ENCODE data around the gene ZNF165.
A peak's percentile ranks its signal among the peaks of the same experiment; 100 is the strongest.
"Not testable (repeated sequence)": the region's sequence is repeated elsewhere in the genome, so short reads cannot be mapped to it uniquely, and the experiment has no call there.

ZNF165 gene

DNA sequence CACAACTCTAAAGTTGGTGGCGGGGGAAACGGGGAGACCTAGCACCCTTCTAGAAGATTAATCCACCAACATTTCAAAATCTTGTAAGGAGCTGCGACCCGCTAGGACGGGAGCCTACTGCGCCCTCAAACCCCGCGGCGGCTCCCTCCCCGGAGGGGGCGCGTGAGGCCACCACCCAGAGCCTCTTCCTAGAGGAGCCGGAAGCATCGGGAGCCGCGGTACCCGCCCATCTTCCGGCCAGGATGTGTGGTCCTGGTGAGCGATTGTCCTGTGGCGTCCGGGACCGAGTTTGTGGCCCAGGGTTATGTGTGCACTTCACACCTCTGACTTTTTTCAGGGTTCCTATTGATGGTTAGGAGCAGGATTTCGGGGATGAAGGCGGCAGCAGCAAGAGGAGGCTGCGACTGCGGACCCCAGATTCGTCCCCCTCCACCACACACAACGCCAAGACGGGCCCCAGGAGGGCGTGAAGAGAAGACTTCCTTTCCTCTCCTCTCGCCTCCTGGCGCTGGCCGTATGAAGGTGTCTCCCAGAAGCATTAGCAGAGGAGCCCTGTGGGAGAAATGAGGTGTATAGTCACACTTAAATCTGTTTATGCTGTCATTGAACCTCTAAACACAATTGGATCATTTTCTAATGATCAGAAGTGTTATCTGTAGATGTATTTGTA, 10.7 kb downstream of the ZNF165 start:
- H3K9me3 ChIP-seq (ENCODE audit: control insufficient read depth, low read length) = peaks cover 41% of the 10 kb centered on the region
- DNase-seq (ENCODE audit: low read depth) = peak; percentile 5
- no peaks in the 10 kb centered on the region for H3K4me1 ChIP-seq (ENCODE audit: control insufficient read depth, insufficient read depth, low read length)
- H3K36me3 ChIP-seq (ENCODE audit: control insufficient read depth, insufficient read depth, low read length, severe bottlenecking) = peaks cover 4% of the 10 kb centered on the region
- H3K4me3 ChIP-seq (ENCODE audit: low read length) = peak overlapping the region; percentile 75
- no peaks in the 10 kb centered on the region for H3K27me3 ChIP-seq (replicated peaks; ENCODE audit: control insufficient read depth, insufficient read depth, low read length)
- peak overlapping the region; percentile 38 for H3K9ac ChIP-seq (ENCODE audit: low read length)

DNA sequence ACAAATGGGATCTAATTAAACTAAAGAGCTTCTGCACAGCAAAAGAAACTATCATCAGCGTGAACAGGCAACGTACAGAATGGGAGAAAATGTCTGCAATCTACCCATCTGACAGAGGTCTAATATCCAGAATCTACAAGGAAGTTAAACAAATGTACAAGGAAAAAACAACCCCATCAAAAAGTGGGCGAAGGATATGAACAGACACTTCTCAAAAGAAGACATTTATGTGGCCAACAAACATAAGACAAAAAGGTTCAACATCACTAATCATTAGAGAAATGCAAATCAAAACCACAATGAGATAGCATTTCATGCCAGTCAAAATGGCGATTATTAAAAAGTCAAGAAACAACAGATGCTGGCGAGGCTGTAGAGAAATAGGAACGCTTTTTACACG, 21.9 kb downstream of the ZNF165 start:
- H3K9ac ChIP-seq (ENCODE audit: low read length) = not testable (repeated sequence)

DNA sequence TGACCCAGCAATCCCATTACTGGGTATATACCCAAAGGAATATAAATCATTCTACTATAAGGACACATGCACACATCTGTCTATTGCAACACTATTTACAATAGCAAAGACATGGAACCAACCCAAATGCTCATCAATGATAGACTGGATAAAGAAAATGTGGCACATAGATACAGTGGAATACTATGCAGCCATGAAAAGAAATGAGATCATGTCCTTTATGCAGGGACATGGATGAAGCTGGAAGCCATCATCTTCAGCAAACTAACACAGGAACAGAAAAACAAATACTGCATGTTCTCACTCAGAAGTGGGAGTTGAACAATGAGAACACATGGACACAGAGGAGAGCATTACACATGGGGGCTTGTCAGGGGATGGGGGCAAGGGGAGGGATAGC, 22.3 kb downstream of the ZNF165 start:
- H3K4me1 ChIP-seq (ENCODE audit: control insufficient read depth, insufficient read depth, low read length); H3K9me3 ChIP-seq (ENCODE audit: control insufficient read depth, low read length); H3K36me3 ChIP-seq (ENCODE audit: control insufficient read depth, insufficient read depth, low read length, severe bottlenecking); H3K9ac ChIP-seq (ENCODE audit: low read length); H3K27me3 ChIP-seq (replicated peaks; ENCODE audit: control insufficient read depth, insufficient read depth, low read length); H3K4me3 ChIP-seq (ENCODE audit: low read length); DNase-seq (ENCODE audit: low read depth): not testable (repeated sequence)

More for the DNA sequence above, 21.9 kb downstream of the ZNF165 start:
- not testable (repeated sequence) for H3K27me3 ChIP-seq (replicated peaks; ENCODE audit: control insufficient read depth, insufficient read depth, low read length); DNase-seq (ENCODE audit: low read depth); H3K36me3 ChIP-seq (ENCODE audit: control insufficient read depth, insufficient read depth, low read length, severe bottlenecking); H3K4me1 ChIP-seq (ENCODE audit: control insufficient read depth, insufficient read depth, low read length); H3K9me3 ChIP-seq (ENCODE audit: control insufficient read depth, low read length); H3K4me3 ChIP-seq (ENCODE audit: low read length)

DNA sequence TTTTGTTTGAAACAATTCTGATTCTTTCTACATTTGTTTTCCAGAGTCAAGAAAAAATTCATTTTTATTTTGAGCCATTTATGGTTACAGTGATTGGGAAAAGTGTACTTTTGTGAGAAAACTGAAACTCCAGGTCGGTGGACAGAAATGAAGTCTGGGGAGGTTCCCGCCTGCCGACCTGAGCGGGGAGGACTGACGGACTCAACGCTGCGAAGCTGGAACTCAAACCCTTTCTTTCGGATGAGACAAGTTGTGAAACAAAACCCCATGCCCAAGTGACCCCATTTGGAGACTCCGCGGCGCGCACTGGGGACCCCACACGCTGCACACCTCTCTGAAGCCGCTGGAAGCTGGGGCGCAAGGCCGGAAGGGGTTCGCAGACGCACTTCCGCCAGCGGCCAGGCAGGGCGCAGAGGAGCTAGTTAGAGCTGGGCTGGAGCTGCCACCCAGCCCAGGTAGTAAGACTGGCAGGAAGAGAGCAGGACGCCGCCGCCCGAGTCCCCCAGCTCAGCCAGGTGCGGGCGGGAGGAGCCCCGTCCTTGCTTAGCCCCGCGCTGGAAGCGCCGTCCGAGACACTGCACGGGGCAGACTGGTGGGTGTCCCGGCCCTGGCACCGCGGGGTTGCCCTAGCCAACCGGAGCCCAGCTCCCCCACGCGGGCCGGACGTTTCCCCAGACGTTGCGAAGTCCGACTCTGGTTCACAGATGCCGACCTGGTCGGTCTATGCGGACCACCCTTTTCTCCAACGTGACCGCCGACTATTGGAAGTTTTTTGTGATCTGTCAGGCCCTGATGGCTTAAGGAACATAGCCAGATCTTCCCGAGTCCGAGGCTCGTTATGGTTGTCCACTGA, 24.2 kb downstream of the ZNF165 start:
- peaks cover 9% of the 10 kb centered on the region for H3K4me1 ChIP-seq (ENCODE audit: control insufficient read depth, insufficient read depth, low read length)
- no peaks in the 10 kb centered on the region for H3K9me3 ChIP-seq (ENCODE audit: control insufficient read depth, low read length)
- peak overlapping the region; percentile 81 for H3K9ac ChIP-seq (ENCODE audit: low read length)
- H3K4me3 ChIP-seq (ENCODE audit: low read length) = peak overlapping the region; percentile 88
- DNase-seq (ENCODE audit: low read depth) = peak; percentile 93
- H3K36me3 ChIP-seq (ENCODE audit: control insufficient read depth, insufficient read depth, low read length, severe bottlenecking) = no peaks in the 10 kb centered on the region
- H3K27me3 ChIP-seq (replicated peaks; ENCODE audit: control insufficient read depth, insufficient read depth, low read length) = no peaks in the 10 kb centered on the region

DNA sequence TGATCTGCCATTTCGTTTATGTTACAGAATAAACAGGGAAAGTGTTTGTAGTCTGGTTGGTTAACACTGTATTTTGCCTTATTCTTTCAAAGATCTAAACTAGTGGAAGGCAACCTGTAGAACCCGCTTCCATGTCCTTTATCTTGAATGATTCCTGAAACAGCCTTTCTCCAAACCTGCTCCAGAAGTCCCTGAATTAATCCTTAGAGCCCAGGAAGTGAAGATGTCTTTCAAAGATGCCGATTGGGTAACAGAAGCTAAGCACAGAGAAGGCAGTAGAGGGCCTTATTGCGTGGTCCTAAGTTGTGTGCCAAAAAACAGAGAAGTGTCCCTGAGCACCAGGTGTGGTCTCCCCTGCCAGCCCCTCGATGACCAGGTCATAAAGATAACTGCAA, 24.9 kb downstream of the ZNF165 start:
- no peaks in the 10 kb centered on the region for H3K27me3 ChIP-seq (replicated peaks; ENCODE audit: control insufficient read depth, insufficient read depth, low read length)
- peak; percentile 51 for DNase-seq (ENCODE audit: low read depth)

DNA sequence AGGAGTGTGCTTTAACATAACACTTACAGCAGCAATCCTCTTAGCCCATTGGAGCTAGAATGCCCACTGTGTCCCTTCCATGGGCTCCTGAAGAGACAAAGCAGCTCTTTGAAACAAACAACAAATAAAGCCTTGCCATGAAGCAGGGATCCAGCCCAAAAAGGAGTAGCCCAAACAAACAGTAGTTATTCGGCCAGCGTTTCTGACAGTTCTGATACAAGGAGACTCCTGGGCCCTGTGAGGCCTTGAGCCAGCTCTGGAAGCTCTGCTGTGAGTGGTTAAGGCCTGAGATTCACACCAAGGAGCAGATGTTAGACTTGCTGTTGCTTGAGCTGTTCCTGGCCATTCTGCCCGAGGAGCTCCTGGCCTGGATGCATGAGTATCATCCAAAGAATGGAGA, 27.1 kb downstream of the ZNF165 start:
- DNase-seq (ENCODE audit: low read depth) = no peak
- no peak overlapping the region for H3K4me3 ChIP-seq (ENCODE audit: low read length)
- H3K9ac ChIP-seq (ENCODE audit: low read length) = no peak overlapping the region
- peaks cover 9% of the 10 kb centered on the region for H3K4me1 ChIP-seq (ENCODE audit: control insufficient read depth, insufficient read depth, low read length)
- H3K9me3 ChIP-seq (ENCODE audit: control insufficient read depth, low read length) = no peaks in the 10 kb centered on the region
- no peaks in the 10 kb centered on the region for H3K27me3 ChIP-seq (replicated peaks; ENCODE audit: control insufficient read depth, insufficient read depth, low read length)
- no peaks in the 10 kb centered on the region for H3K36me3 ChIP-seq (ENCODE audit: control insufficient read depth, insufficient read depth, low read length, severe bottlenecking)

More for the DNA sequence above, 24.9 kb downstream of the ZNF165 start:
- H3K9me3 ChIP-seq (ENCODE audit: control insufficient read depth, low read length) = no peaks in the 10 kb centered on the region
- peaks cover 9% of the 10 kb centered on the region for H3K4me1 ChIP-seq (ENCODE audit: control insufficient read depth, insufficient read depth, low read length)
- H3K36me3 ChIP-seq (ENCODE audit: control insufficient read depth, insufficient read depth, low read length, severe bottlenecking) = no peaks in the 10 kb centered on the region
- peak overlapping the region; percentile 81 for H3K9ac ChIP-seq (ENCODE audit: low read length)
- peak overlapping the region; percentile 88 for H3K4me3 ChIP-seq (ENCODE audit: low read length)

DNA sequence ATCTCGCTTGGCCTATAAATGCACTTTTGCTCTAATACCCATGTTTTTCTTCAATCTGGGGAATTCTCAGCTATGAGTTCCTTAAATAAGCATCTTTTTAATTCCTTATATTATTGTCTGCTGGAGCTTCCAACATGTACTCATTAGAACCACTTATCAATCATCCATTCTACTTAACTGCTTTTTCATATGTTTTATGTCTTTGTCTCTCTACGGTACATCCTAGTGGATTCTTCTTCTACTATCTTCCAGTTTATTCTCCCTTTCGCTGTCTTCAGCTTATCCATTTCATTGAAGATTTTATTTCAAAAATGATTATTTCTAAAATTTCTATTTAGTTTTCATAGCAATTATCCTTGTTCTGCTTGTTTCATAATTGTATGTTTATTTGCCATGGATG, 31.6 kb downstream of the ZNF165 start:
- Histone ChIP-seq H3K27me3 (replicated peaks; ENCODE audit: control insufficient read depth, insufficient read depth, low read length) (no peaks in the 10 kb centered on the region), H3K36me3 (ENCODE audit: control insufficient read depth, insufficient read depth, low read length, severe bottlenecking) (peaks cover 24% of the 10 kb centered on the region), H3K4me1 (ENCODE audit: control insufficient read depth, insufficient read depth, low read length) (no peaks in the 10 kb centered on the region), H3K9me3 (ENCODE audit: control insufficient read depth, low read length) (peaks cover 6% of the 10 kb centered on the region), H3K9ac (ENCODE audit: low read length) (no peak overlapping the region), H3K4me3 (ENCODE audit: low read length) (no peak overlapping the region)
- DNase-seq (ENCODE audit: low read depth) = no peak

DNA sequence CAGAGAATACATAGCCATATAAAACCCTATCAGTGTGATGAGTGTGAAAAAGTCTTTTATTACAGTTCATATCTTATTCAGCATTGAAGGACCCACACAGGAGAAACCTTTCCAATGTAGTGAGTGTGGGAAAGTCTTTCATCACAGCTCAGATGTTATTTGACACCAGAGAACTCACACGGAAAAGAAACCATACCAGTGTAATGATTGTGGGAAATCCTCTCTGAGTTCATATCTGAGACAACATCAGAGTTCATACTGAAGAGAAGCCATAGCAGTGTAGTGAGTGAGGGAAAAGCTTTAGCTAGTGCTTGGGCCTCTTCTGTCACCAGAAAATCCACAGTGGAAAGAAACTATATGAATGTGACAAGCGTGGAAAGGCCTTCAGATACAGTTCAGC, 35.4 kb downstream of the ZNF165 start:
- H3K9ac ChIP-seq (ENCODE audit: low read length) = no peak overlapping the region
- peaks cover 6% of the 10 kb centered on the region for H3K9me3 ChIP-seq (ENCODE audit: control insufficient read depth, low read length)
- DNase-seq (ENCODE audit: low read depth) = no peak
- H3K36me3 ChIP-seq (ENCODE audit: control insufficient read depth, insufficient read depth, low read length, severe bottlenecking) = peaks cover 54% of the 10 kb centered on the region
- no peak overlapping the region for H3K4me3 ChIP-seq (ENCODE audit: low read length)
- peaks cover 10% of the 10 kb centered on the region for H3K4me1 ChIP-seq (ENCODE audit: control insufficient read depth, insufficient read depth, low read length)
- no peaks in the 10 kb centered on the region for H3K27me3 ChIP-seq (replicated peaks; ENCODE audit: control insufficient read depth, insufficient read depth, low read length)

DNA sequence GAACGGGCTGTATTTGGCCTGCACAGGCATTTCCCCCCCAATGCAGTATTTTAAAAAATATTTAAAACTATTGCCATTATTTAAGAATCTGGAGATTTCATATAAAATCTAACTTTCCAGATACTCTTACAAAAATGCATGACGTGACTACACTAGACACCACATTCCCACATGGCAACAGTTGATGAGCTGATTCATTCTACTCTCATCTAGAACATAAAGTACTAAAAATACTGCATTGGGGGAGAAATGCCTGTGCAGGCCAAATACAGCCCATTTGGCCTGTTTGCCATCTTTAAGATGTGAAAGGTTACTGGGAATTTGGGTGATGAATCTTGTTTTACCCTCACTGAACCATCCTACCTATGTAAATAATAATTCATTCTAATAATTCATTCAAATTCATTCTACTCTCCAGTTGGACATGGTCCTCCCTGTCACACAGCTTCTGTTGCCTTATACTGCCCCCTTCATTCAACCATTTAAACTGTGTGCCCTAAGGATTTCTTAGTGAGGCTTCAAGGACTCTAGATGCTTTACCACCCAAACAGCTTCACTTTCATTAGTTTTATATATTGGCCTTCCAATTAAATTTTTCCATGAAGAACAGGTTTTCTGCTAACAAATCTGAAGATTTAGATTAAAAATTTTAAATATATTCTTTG, 37.1 kb downstream of the ZNF165 start:
- H3K9ac ChIP-seq (ENCODE audit: low read length) = no peak overlapping the region
- peaks cover 6% of the 10 kb centered on the region for H3K9me3 ChIP-seq (ENCODE audit: control insufficient read depth, low read length)
- peaks cover 10% of the 10 kb centered on the region for H3K4me1 ChIP-seq (ENCODE audit: control insufficient read depth, insufficient read depth, low read length)
- H3K36me3 ChIP-seq (ENCODE audit: control insufficient read depth, insufficient read depth, low read length, severe bottlenecking) = peaks cover 67% of the 10 kb centered on the region
- DNase-seq (ENCODE audit: low read depth) = no peak
- H3K27me3 ChIP-seq (replicated peaks; ENCODE audit: control insufficient read depth, insufficient read depth, low read length) = no peaks in the 10 kb centered on the region
- no peak overlapping the region for H3K4me3 ChIP-seq (ENCODE audit: low read length)

DNA sequence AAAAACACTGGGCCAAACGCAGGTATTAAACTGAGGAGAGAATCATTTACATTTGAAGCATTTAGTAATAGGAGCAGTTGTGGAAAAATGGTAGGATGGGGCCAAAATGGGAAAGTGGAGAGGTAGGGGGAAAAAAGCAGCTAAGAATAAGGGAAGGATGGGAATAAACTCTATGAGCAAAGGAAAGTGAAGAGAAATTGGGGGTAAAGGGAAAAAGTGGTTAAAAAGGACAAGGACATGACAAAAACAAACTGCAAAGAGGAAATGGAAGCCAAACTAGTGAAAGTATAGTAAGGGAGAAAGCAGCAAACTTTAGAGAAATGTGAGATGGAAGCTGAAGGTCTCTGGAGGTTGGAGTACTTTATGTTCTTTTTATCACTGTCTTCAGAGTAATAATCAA, 37.8 kb downstream of the ZNF165 start:
- no peak for DNase-seq (ENCODE audit: low read depth)
- H3K27me3 ChIP-seq (replicated peaks; ENCODE audit: control insufficient read depth, insufficient read depth, low read length) = no peaks in the 10 kb centered on the region
- peaks cover 10% of the 10 kb centered on the region for H3K4me1 ChIP-seq (ENCODE audit: control insufficient read depth, insufficient read depth, low read length)
- H3K36me3 ChIP-seq (ENCODE audit: control insufficient read depth, insufficient read depth, low read length, severe bottlenecking) = peaks cover 70% of the 10 kb centered on the region
- H3K9me3 ChIP-seq (ENCODE audit: control insufficient read depth, low read length) = peaks cover 6% of the 10 kb centered on the region
- no peak overlapping the region for H3K9ac ChIP-seq (ENCODE audit: low read length)
- no peak overlapping the region for H3K4me3 ChIP-seq (ENCODE audit: low read length)

DNA sequence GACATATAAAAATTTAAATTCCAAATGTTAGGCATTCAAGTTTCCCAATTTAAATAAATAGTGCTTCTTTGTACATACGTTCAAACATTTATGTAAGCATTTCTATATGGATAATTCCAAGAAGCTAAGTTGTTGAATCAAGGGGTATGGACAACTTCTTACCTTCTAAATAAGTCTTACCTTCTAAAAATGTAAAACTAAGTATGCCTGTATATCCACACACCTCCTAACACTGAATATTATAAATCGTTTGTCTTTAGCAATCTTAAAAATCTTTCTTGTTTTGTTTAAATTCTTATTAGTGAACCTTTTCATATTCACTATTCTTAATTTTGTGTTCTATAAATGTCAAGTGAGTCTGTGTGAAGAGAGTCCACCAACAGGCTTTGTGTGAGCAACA, 41.5 kb downstream of the ZNF165 start:
- Histone ChIP-seq H3K9ac (ENCODE audit: low read length) (no peak overlapping the region), H3K27me3 (replicated peaks; ENCODE audit: control insufficient read depth, insufficient read depth, low read length) (no peaks in the 10 kb centered on the region), H3K4me1 (ENCODE audit: control insufficient read depth, insufficient read depth, low read length) (peaks cover 22% of the 10 kb centered on the region), H3K9me3 (ENCODE audit: control insufficient read depth, low read length) (no peaks in the 10 kb centered on the region), H3K4me3 (ENCODE audit: low read length) (no peak overlapping the region), H3K36me3 (ENCODE audit: control insufficient read depth, insufficient read depth, low read length, severe bottlenecking) (peaks cover 50% of the 10 kb centered on the region)
- DNase-seq (ENCODE audit: low read depth) = no peak
